Muscle of leg (tissue), 11 donors: ENCODE data around the gene TCF12. TPM values are rescaled to one million over a fixed set of nuclear protein-coding genes. Genes with fewer than 3 reads are reported as not detected.
A peak's percentile ranks its signal among the peaks of the same experiment; 100 is the strongest.

ENCODE experiments used
- DNase-seq: peaks from one replicate; pipeline ENCODE4 v3.0.0; 2013
- H3K27ac ChIP-seq: one replicate; pipeline ENCODE4 v1.5.1; 2013; ENCODE audit warnings: mild to moderate bottlenecking, low read length, control low read depth
- H3K27me3 ChIP-seq: one replicate; pipeline ENCODE4 v1.6.1; 2013; ENCODE audit warnings: low read length; ENCODE audit not compliant: control insufficient read depth, insufficient read depth
- H3K36me3 ChIP-seq: one replicate; pipeline ENCODE4 v1.6.1; 2013; ENCODE audit warnings: low read length; ENCODE audit not compliant: control insufficient read depth, insufficient read depth
- H3K4me1 ChIP-seq: one replicate; pipeline ENCODE4 v1.6.1; 2013; ENCODE audit warnings: low read length; ENCODE audit not compliant: control insufficient read depth, insufficient read depth
- H3K4me3 ChIP-seq: one replicate; pipeline ENCODE4 v1.5.1; 2013; ENCODE audit warnings: low read length, control low read depth
- H3K9me3 ChIP-seq: replicated peaks from 2 replicates; pipeline ENCODE4 v1.6.1; 2013; ENCODE audit warnings: low read depth, low read length; ENCODE audit not compliant: control insufficient read depth
- WGBS: methylation state at CpG from one replicate; pipeline ENCODE4 v1.1.5; 2013; ENCODE audit warnings: missing lambda C conversion rate; ENCODE audit not compliant: insufficient coverage; 5-methylcytosine and 5-hydroxymethylcytosine counted together
- polyA plus RNA-seq, 8 donors: library from polyadenylated mRNA; unstranded; fragments of 120-200 nt; gene quantifications; one replicate each; pipeline versions ENCODE4 v1.2.1 to v1.2.3, GENCODE V29; 2013; ENCODE audit warnings: inconsistent platforms in 1 of 8, low replicate concordance in 1 of 8; ENCODE audit not compliant: insufficient read length in 8 of 8, insufficient read depth in 1 of 8
- total RNA-seq: library from RNA; stranded (reverse); fragments of 120-200 nt; gene quantifications from one replicate; pipeline ENCODE4 v1.2.4, GENCODE V29; 2013

TCF12 gene
- total and polyA plus RNA-seq, 9 donors, result 79.1 to 147 (median 116) TPM

- no peaks in the 10 kb centered on the region for H3K27me3 ChIP-seq
- peak overlapping the region; percentile 99 for H3K27ac ChIP-seq
- H3K4me3 ChIP-seq, result peak overlapping the region; percentile 58
- H3K36me3 ChIP-seq, result no peaks in the 10 kb centered on the region
- no peaks in the 10 kb centered on the region for H3K9me3 ChIP-seq
- 1% methylated on average over 71 of the region's 78 CpGs for WGBS
- DNase-seq, result peak; percentile 99
- H3K4me1 ChIP-seq, result peaks cover 12% of the 10 kb centered on the region
Measured at GRCh38 chr15:56886932-56887781, 31.3 kb upstream of the TCF12 start.

DNA sequence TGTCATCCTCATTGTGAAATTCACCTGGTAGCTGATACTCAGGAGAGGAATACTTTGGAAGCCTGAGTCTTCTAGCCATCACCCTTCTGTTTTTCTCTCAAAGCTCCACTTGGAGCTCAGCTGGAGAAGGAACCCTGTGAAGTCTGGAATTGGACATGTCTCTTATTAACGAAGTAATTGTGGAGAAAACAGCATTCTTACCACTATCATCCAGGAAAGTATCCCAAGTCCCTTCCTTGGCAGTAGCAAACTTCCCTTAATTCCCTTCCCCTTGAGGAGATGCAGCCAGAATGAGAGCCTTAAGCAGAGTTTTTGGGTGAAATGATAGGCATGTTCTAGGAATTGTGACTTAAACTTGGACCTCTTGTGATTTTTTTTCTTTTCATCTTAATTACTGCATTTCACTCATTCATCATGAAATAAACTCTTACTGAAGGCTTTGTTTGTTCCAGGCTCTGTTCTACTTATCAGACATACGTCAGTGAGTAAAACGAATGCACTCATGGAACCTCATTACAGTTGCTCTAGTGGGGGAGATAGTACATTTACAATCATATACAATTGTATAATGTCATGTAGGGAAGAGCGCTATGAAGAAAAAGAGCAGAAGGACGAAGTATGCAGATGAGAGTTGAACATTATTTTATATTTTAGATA lies 30.5 kb upstream of the TCF12 start:
- no peak for DNase-seq
- Histone ChIP-seq H3K4me1 (peaks cover 14% of the 10 kb centered on the region), H3K27me3 (no peaks in the 10 kb centered on the region), H3K9me3 (no peaks in the 10 kb centered on the region), H3K27ac (peak overlapping the region; percentile 99), H3K36me3 (no peaks in the 10 kb centered on the region), H3K4me3 (peak overlapping the region; percentile 58)
- 100% methylated on average over 1 of the region's 5 CpGs for WGBS

GRCh38 chr15:56890038-56890437 lies 28.4 kb upstream of the TCF12 start:
- WGBS, result 100% methylated on average over 1 of the region's 2 CpGs
- H3K4me1 ChIP-seq, result peaks cover 17% of the 10 kb centered on the region

DNA sequence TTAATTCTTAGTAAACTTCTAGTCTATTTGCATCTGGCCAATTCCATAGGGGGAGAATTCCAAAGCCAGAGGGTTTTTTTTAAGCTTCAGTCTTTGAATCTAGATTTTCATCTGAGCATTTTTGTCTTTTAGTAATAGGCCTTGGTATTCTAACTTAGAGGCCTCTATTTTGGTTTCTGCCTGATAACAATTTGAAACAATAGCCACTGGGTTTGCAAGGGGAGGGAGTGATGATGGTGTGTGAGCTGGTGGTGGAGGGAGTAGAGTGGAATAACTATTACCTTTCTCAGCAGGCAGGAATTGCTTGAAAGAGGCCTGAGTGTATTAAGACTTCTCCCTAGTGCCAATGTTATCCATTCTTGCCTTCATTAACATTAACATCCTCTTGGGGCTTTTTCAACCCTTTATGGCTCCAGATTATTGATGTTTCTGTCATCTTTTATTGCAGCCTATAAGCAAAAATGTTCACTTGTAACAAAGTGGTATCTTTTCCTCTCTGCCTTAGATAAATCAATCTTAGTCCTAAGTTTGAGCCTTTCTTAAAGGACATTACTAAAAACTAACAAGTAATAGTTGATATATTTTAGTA lies 26.5 kb upstream of the TCF12 start:
- Histone ChIP-seq H3K27me3 (no peaks in the 10 kb centered on the region), H3K36me3 (no peaks in the 10 kb centered on the region), H3K4me1 (peaks cover 11% of the 10 kb centered on the region), H3K27ac (no peak overlapping the region), H3K9me3 (no peaks in the 10 kb centered on the region), H3K4me3 (no peak overlapping the region)
- DNase-seq, result no peak

More at GRCh38 chr15:56890038-56890437, 28.4 kb upstream of the TCF12 start:
- Histone ChIP-seq H3K9me3 (no peaks in the 10 kb centered on the region), H3K27ac (no peak overlapping the region), H3K4me3 (no peak overlapping the region), H3K36me3 (no peaks in the 10 kb centered on the region), H3K27me3 (no peaks in the 10 kb centered on the region)
- DNase-seq, result no peak

GRCh38 chr15:56892659-56893363 lies 25.6 kb upstream of the TCF12 start:
- Histone ChIP-seq H3K27me3 (no peaks in the 10 kb centered on the region), H3K27ac (peak overlapping the region; percentile 37), H3K4me3 (no peak overlapping the region), H3K4me1 (peaks cover 7% of the 10 kb centered on the region), H3K36me3 (no peaks in the 10 kb centered on the region), H3K9me3 (no peaks in the 10 kb centered on the region)
- WGBS, result no CpG with 5 or more reads among the region's 2 CpGs
- DNase-seq, result no peak

- peaks cover 6% of the 10 kb centered on the region for H3K4me1 ChIP-seq
- whole genome bisulfite sequencing, result no CpG with 5 or more reads among the region's 1 CpG
- no peak overlapping the region for H3K4me3 ChIP-seq
- DNase-seq, result no peak
- H3K27me3 ChIP-seq, result no peaks in the 10 kb centered on the region
- no peak overlapping the region for H3K27ac ChIP-seq
- H3K36me3 ChIP-seq, result no peaks in the 10 kb centered on the region
- no peaks in the 10 kb centered on the region for H3K9me3 ChIP-seq
Measured at GRCh38 chr15:56893364-56893678, 25.1 kb upstream of the TCF12 start.

DNA sequence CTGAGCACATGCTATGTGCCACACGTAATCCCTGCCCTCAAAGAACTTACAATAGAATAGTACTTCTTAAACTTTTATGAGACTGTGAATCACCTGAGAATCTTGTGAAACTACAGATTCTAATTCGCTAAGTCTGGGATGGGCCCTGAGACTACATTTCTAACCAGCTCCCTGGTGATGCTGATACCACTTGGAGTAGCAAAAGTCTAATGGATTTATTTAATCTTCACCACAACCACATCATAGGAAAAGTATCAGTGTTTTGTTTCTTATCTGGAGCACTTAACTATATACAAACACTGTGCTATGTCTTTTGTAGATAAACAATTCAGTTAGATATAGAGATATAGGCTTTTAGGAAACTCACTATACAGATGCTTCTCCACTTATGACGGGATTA lies 23.8 kb upstream of the TCF12 start:
- WGBS, result no CpG with 5 or more reads among the region's 3 CpGs
- Histone ChIP-seq H3K36me3 (no peaks in the 10 kb centered on the region), H3K4me1 (peaks cover 6% of the 10 kb centered on the region), H3K27me3 (no peaks in the 10 kb centered on the region), H3K27ac (no peak overlapping the region), H3K4me3 (no peak overlapping the region), H3K9me3 (no peaks in the 10 kb centered on the region)
- no peak for DNase-seq

DNA sequence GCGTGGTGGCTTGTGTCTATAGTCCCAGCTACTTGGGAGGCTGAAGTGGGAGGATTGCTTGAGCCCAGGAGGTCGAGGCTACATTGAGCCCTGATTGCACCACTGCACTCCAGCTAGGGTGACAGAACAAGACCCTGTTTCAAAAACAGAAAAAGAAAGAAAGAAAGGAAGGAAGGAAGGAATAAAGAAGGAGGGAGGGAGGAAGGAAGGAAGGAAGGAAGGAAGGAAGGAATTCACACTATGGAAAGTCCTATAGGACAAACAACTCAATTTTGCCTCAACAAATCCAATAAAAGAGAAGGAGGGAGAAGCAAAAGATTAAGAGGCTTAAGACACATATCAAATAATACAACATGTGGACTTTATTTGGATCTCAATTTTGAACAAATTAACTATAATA lies 16.5 kb upstream of the TCF12 start:
- no peaks in the 10 kb centered on the region for H3K9me3 ChIP-seq
- H3K27me3 ChIP-seq, result no peaks in the 10 kb centered on the region
- no peaks in the 10 kb centered on the region for H3K4me1 ChIP-seq
- DNase-seq, result no peak
- 100% methylated on average over 2 of the region's 2 CpGs for WGBS
- H3K27ac ChIP-seq, result no peak overlapping the region
- H3K4me3 ChIP-seq, result no peak overlapping the region
- no peaks in the 10 kb centered on the region for H3K36me3 ChIP-seq

DNA sequence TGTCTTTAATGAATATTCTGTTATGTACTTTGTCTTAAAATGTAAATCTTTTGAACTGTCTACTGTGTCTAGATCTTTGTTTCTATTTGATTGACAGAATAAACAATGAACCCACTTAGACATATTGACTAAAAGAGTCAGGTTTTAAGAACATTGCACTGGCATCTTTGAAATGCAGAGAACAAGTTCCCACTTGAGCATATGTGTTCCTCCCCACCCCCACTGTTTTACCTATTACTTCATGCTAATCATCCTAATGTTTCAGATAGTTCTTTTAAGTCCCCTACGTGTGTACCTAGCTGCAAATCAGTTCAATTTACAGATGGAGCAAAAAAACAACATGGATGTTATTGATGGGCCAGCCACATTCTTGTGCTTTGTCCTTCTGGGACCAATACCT lies 11.7 kb upstream of the TCF12 start:
- H3K4me3 ChIP-seq, result no peak overlapping the region

GRCh38 chr15:56910801-56911200 lies 7.6 kb upstream of the TCF12 start:
- Histone ChIP-seq H3K4me1 (no peaks in the 10 kb centered on the region), H3K9me3 (peaks cover 1% of the 10 kb centered on the region), H3K4me3 (no peak overlapping the region), H3K36me3 (peaks cover 4% of the 10 kb centered on the region), H3K27me3 (no peaks in the 10 kb centered on the region), H3K27ac (no peak overlapping the region)
- no peak for DNase-seq
- 70% methylated on average over 3 of the region's 7 CpGs for WGBS

More for the DNA sequence above, 11.7 kb upstream of the TCF12 start:
- Histone ChIP-seq H3K4me1 (no peaks in the 10 kb centered on the region), H3K36me3 (no peaks in the 10 kb centered on the region), H3K9me3 (no peaks in the 10 kb centered on the region), H3K27ac (no peak overlapping the region), H3K27me3 (no peaks in the 10 kb centered on the region)
- no CpG with 5 or more reads among the region's 1 CpG for WGBS
- no peak for DNase-seq
